Osteoblast (primary cell): ENCODE results near the gene LRP3. TPM values are rescaled to one million over a fixed set of nuclear protein-coding genes. Genes with fewer than 3 reads are reported as not detected.

ENCODE experiments used
- DNase-seq: peaks from one replicate; pipeline ENCODE4 v3.0.0; 2011; ENCODE audit warnings: low spot score, mixed read lengths; ENCODE audit not compliant: insufficient read length; ENCODE audit errors: missing footprints
- H2AFZ ChIP-seq: 2 replicates; pipeline ENCODE4 v1.6.0; 2011; ENCODE audit warnings: mild to moderate bottlenecking, low read length
- H3K27ac ChIP-seq: 2 replicates; pipeline ENCODE4 v1.5.1; 2011; ENCODE audit warnings: mild to moderate bottlenecking, low read depth, low read length, moderate library complexity
- H3K27me3 ChIP-seq: 2 replicates; pipeline ENCODE4 v1.6.0; 2012; ENCODE audit warnings: mild to moderate bottlenecking, control low read depth, inconsistent platforms, low read length, moderate library complexity; ENCODE audit not compliant: insufficient read depth
- H3K36me3 ChIP-seq: 2 replicates; pipeline ENCODE4 v1.5.1; 2011; ENCODE audit warnings: mild to moderate bottlenecking, low read length, control low read depth, moderate library complexity; ENCODE audit not compliant: insufficient read depth
- H3K4me1 ChIP-seq: 2 replicates; pipeline ENCODE4 v1.5.1; 2011; ENCODE audit warnings: mild to moderate bottlenecking, low read length, control low read depth, moderate library complexity; ENCODE audit not compliant: insufficient read depth
- H3K4me2 ChIP-seq: 2 replicates; pipeline ENCODE4 v1.6.0; 2011; ENCODE audit warnings: mild to moderate bottlenecking, low read length; ENCODE audit not compliant: insufficient read depth
- H3K4me3 ChIP-seq: fragments of 200-600 bp; sonication (generic); 3 replicates; pipeline ENCODE4 v1.5.1; 2012; ENCODE audit warnings: mild to moderate bottlenecking, low read length, inconsistent platforms; ENCODE audit not compliant: insufficient read depth
- H3K79me2 ChIP-seq: 2 replicates; pipeline ENCODE4 v1.6.0; 2012; ENCODE audit warnings: mild to moderate bottlenecking, low read length, control low read depth, inconsistent platforms; ENCODE audit not compliant: insufficient read depth
- H3K9me3 ChIP-seq: 2 replicates; pipeline ENCODE4 v1.5.1; 2011; ENCODE audit warnings: low read depth, low read length, control low read depth
- H4K20me1 ChIP-seq: 2 replicates; pipeline ENCODE4 v1.6.0; 2012; ENCODE audit warnings: mild to moderate bottlenecking, low read length, control low read depth; ENCODE audit not compliant: insufficient read depth
- CTCF ChIP-seq: IDR thresholded peaks from 2 replicates; pipeline ENCODE4 v1.5.1; 2011; ENCODE audit warnings: mild to moderate bottlenecking, low read depth, low read length, moderate library complexity; ENCODE audit errors: extremely low read depth
- total RNA-seq: library from RNA; depleted of rRNA; stranded (reverse); fragments of >200 nt; gene quantifications from 2 replicates; pipeline ENCODE4 v1.2.3, GENCODE V29; 2012

The LRP3 gene
- total RNA-seq, 1 donor, result 38.4 TPM

GRCh38 chr19:33251526-33252090, 57.5 kb downstream of the LRP3 start:
- DNase-seq, result no peak
- no peaks in the 10 kb centered on the region for H3K36me3 ChIP-seq
- no peaks in the 10 kb centered on the region for H3K9me3 ChIP-seq
- no peak overlapping the region for H3K27ac ChIP-seq
- H3K27me3 ChIP-seq, result no peaks in the 10 kb centered on the region
- H2AFZ ChIP-seq, result no peak overlapping the region
- H3K4me2 ChIP-seq, result no peak overlapping the region
- H3K4me3 ChIP-seq, result no peak overlapping the region
- H3K79me2 ChIP-seq, result no peaks in the 10 kb centered on the region
- no peak for TF ChIP-seq CTCF
- H3K4me1 ChIP-seq, result no peaks in the 10 kb centered on the region
- H4K20me1 ChIP-seq, result no peaks in the 10 kb centered on the region

GRCh38 chr19:33252418-33252962, 58.4 kb downstream of the LRP3 start:
- no peaks in the 10 kb centered on the region for H4K20me1 ChIP-seq
- H3K4me3 ChIP-seq, result no peak overlapping the region
- no peak overlapping the region for H2AFZ ChIP-seq
- no peak for TF ChIP-seq CTCF
- no peaks in the 10 kb centered on the region for H3K79me2 ChIP-seq
- DNase-seq, result no peak
- no peaks in the 10 kb centered on the region for H3K9me3 ChIP-seq
- H3K27ac ChIP-seq, result no peak overlapping the region
- no peaks in the 10 kb centered on the region for H3K27me3 ChIP-seq
- no peak overlapping the region for H3K4me2 ChIP-seq
- H3K4me1 ChIP-seq, result no peaks in the 10 kb centered on the region
- H3K36me3 ChIP-seq, result no peaks in the 10 kb centered on the region

GRCh38 chr19:33252971-33253370, 58.8 kb downstream of the LRP3 start:
- H2AFZ ChIP-seq, result no peak overlapping the region
- no peaks in the 10 kb centered on the region for H3K36me3 ChIP-seq
- no peaks in the 10 kb centered on the region for H3K79me2 ChIP-seq
- no peak overlapping the region for H3K4me2 ChIP-seq
- H3K4me3 ChIP-seq, result no peak overlapping the region
- H3K9me3 ChIP-seq, result no peaks in the 10 kb centered on the region
- DNase-seq, result no peak
- no peak overlapping the region for H3K27ac ChIP-seq
- no peaks in the 10 kb centered on the region for H3K27me3 ChIP-seq
- no peaks in the 10 kb centered on the region for H4K20me1 ChIP-seq
- no peak for TF ChIP-seq CTCF
- no peaks in the 10 kb centered on the region for H3K4me1 ChIP-seq

GRCh38 chr19:33254245-33254824, 60.2 kb downstream of the LRP3 start:
- DNase-seq, result no peak
- no peak overlapping the region for H3K4me3 ChIP-seq
- H3K79me2 ChIP-seq, result no peaks in the 10 kb centered on the region
- H3K27me3 ChIP-seq, result no peaks in the 10 kb centered on the region
- no peaks in the 10 kb centered on the region for H4K20me1 ChIP-seq
- H2AFZ ChIP-seq, result no peak overlapping the region
- no peaks in the 10 kb centered on the region for H3K36me3 ChIP-seq
- no peaks in the 10 kb centered on the region for H3K9me3 ChIP-seq
- no peak overlapping the region for H3K4me2 ChIP-seq
- no peak overlapping the region for H3K27ac ChIP-seq
- H3K4me1 ChIP-seq, result no peaks in the 10 kb centered on the region
- no peak for TF ChIP-seq CTCF
